UCSD-AML1 (cell line): ENCODE measurements around the gene OR1D5.

Experiments
- DNase-seq: peaks from one replicate; lab custom pipeline; 2025; ENCODE audit not compliant: unreplicated experiment; lab: John Stamatoyannopoulos, UW

The OR1D5 gene

GRCh38 chr17:3032258-3033247, 30.9 kb downstream of the OR1D5 start:
- no peak for DNase-seq

GRCh38 chr17:3030852-3031470, 32.4 kb downstream of the OR1D5 start:
- DNase-seq = peak; percentile 22

GRCh38 chr17:3030096-3030495, 33.3 kb downstream of the OR1D5 start:
- DNase-seq = peak; percentile 34

- DNase-seq = no peak
These were observed 34.0 kb downstream of the OR1D5 start for GRCh38 chr17:3029213-3029913.

GRCh38 chr17:3027786-3028532, 35.4 kb downstream of the OR1D5 start:
- DNase-seq = no peak

GRCh38 chr17:3026856-3027751, 36.3 kb downstream of the OR1D5 start:
- no peak for DNase-seq

GRCh38 chr17:3026125-3026855, 37.1 kb downstream of the OR1D5 start:
- no peak for DNase-seq

- no peak for DNase-seq
These were observed 37.8 kb downstream of the OR1D5 start for GRCh38 chr17:3025421-3026124.

GRCh38 chr17:3024346-3024745, 39.1 kb downstream of the OR1D5 start:
- no peak for DNase-seq

GRCh38 chr17:3022197-3022596, 41.2 kb downstream of the OR1D5 start:
- no peak for DNase-seq

GRCh38 chr17:3020381-3020780, 43.0 kb downstream of the OR1D5 start:
- DNase-seq = no peak

GRCh38 chr17:3019761-3020160, 43.6 kb downstream of the OR1D5 start:
- DNase-seq = no peak

- DNase-seq = no peak
These were observed 45.5 kb downstream of the OR1D5 start for GRCh38 chr17:3017936-3018335.

GRCh38 chr17:3015890-3016289, 47.5 kb downstream of the OR1D5 start:
- no peak for DNase-seq

- peak; percentile 53 for DNase-seq
These were observed 50.4 kb downstream of the OR1D5 start for GRCh38 chr17:3012926-3013581.
